Mucosa of stomach (tissue), 1 donor: ENCODE results near the gene SERINC5.
"Not testable (repeated sequence)": the region's sequence is repeated elsewhere in the genome, so short reads cannot be mapped to it uniquely, and the experiment has no call there.

Experiments
- H3K27me3 ChIP-seq: one replicate; pipeline ENCODE4 v1.7.0; 2013; ENCODE audit warnings: mild to moderate bottlenecking, low read length; ENCODE audit not compliant: control insufficient read depth, insufficient read depth
- H3K36me3 ChIP-seq: one replicate; pipeline ENCODE4 v1.7.0; 2013; ENCODE audit warnings: low read length; ENCODE audit not compliant: control insufficient read depth, insufficient read depth
- H3K4me1 ChIP-seq: one replicate; pipeline ENCODE4 v1.7.0; 2013; ENCODE audit warnings: mild to moderate bottlenecking, low read length; ENCODE audit not compliant: control insufficient read depth, insufficient read depth
- H3K4me3 ChIP-seq: one replicate; pipeline ENCODE4 v1.7.0; 2013; ENCODE audit warnings: low read length
- H3K9ac ChIP-seq: one replicate; pipeline ENCODE4 v1.7.0; 2013; ENCODE audit warnings: mild to moderate bottlenecking, low read length, moderate library complexity
- H3K9me3 ChIP-seq: one replicate; pipeline ENCODE4 v1.7.0; 2013; ENCODE audit warnings: mild to moderate bottlenecking, low read length, moderate library complexity; ENCODE audit not compliant: control insufficient read depth
- donor health status: Pancreatic carcinoma.

The SERINC5 gene

GRCh38 chr5:80255811-80256712 lies at the start of gene SERINC5:
SERINC5 (minus strand) TSS chr5:80256048; CDS start chr5:80255922, 126 bp downstream.
- peak within 1 kb of the TSS; percentile 89 for H3K9ac ChIP-seq
- H3K9me3 ChIP-seq, result no peaks in the 10 kb centered on the region
- no peaks in the 10 kb centered on the region for H3K27me3 ChIP-seq
- peak within 1 kb of the TSS; percentile 96 for H3K4me3 ChIP-seq
- H3K4me1 ChIP-seq, result peaks cover 42% of the 10 kb centered on the region
- H3K36me3 ChIP-seq, result no peaks in the 10 kb centered on the region

DNA sequence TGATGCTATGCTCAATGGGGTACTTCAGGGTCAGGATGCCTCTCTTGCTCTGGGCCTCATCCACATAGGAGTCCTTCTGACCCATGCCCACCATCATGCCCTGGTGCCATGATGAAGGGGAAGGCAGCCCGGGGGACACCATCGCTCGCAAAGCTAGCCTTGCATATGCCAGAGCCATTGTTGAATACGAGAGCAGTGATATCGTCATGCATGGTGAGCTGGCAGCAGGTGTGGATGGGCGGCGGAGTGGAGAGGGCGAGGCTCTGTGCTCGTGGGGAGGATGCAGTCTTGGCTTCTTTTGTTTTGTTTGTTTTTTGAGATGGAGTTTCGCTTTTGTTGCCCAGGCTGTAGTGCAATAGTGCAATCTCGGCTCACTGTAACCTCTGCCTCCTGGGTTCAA lies 46.8 kb upstream of the SERINC5 start:
- H3K9me3 ChIP-seq, result no peaks in the 10 kb centered on the region
- H3K9ac ChIP-seq, result no peak overlapping the region
- no peaks in the 10 kb centered on the region for H3K4me1 ChIP-seq
- no peak overlapping the region for H3K4me3 ChIP-seq
- no peaks in the 10 kb centered on the region for H3K27me3 ChIP-seq
- no peaks in the 10 kb centered on the region for H3K36me3 ChIP-seq

GRCh38 chr5:80301342-80301741 lies 45.5 kb upstream of the SERINC5 start:
- H3K9ac ChIP-seq, H3K27me3 ChIP-seq, H3K9me3 ChIP-seq, H3K4me3 ChIP-seq, H3K4me1 ChIP-seq, H3K36me3 ChIP-seq: not testable (repeated sequence)

DNA sequence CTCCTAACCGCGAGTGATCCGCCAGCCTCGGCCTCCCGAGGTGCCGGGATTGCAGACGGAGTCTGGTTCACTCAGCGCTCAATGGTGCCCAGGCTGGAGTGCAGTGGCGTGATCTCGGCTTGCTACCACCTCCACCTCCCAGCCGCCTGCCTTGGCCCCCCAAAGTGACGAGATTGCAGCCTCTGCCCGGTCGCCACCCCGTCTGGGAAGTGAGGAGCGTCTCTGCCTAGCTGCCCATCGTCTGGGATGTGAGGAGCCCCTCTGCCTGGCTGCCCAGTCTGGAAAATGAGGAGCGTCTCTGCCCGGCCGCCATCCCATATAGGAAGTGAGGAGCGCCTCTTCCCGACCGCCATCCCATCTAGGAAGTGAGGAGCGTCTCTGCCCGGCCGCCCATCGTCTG lies 44.9 kb upstream of the SERINC5 start:
- not testable (repeated sequence) for H3K36me3 ChIP-seq, H3K9ac ChIP-seq, H3K4me1 ChIP-seq, H3K27me3 ChIP-seq, H3K4me3 ChIP-seq, H3K9me3 ChIP-seq

DNA sequence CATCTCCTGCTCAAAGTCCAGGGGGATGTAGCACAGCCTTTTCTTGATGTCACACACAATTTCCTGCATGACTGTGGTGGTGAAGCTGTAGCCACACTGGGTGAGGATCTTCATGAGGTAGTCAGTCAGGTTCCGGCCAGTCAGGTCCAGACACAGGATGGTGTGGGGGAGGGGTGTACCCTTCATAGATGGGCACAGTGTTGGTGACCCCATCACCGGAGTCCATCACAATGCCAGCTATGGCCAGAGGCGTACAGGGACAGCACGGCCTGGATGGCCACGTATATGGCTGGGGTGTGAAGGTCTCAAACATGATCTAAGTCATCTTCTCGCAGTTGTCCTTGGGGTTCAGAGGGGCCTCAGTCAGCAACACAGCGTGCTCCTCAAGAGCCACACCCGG lies 44.3 kb upstream of the SERINC5 start:
- Histone ChIP-seq H3K9ac (no peak overlapping the region), H3K36me3 (no peaks in the 10 kb centered on the region), H3K27me3 (no peaks in the 10 kb centered on the region), H3K4me3 (no peak overlapping the region), H3K9me3 (no peaks in the 10 kb centered on the region), H3K4me1 (no peaks in the 10 kb centered on the region)

GRCh38 chr5:80299601-80300000 lies 43.8 kb upstream of the SERINC5 start:
- Histone ChIP-seq H3K27me3 (no peaks in the 10 kb centered on the region), H3K9me3 (no peaks in the 10 kb centered on the region), H3K9ac (no peak overlapping the region), H3K4me3 (no peak overlapping the region), H3K4me1 (no peaks in the 10 kb centered on the region), H3K36me3 (no peaks in the 10 kb centered on the region)

- Histone ChIP-seq H3K4me1 (no peaks in the 10 kb centered on the region), H3K27me3 (no peaks in the 10 kb centered on the region), H3K4me3 (no peak overlapping the region), H3K9me3 (no peaks in the 10 kb centered on the region), H3K9ac (no peak overlapping the region), H3K36me3 (no peaks in the 10 kb centered on the region)
Measured at GRCh38 chr5:80296121-80296520, 40.3 kb upstream of the SERINC5 start.

DNA sequence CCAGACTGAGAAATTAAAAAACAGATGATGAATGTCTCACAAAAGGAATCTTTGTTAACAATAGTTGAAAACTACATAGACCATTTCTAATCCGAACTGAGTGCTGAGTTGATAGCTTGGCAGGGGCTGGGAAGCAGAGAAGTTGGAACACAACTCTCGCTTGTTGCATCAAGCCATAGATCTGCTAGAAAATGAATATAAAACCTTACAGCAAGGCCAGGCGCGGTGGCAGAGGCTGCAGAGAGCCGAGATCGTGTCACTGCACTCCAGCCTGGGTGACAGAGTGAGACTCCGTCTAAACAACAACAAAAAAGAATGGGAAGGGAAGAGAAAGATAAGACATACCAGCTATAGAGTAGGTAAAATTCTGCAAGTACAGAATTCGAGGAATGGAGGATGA lies 35.9 kb upstream of the SERINC5 start:
- H3K36me3 ChIP-seq, result no peaks in the 10 kb centered on the region
- H3K9ac ChIP-seq, result no peak overlapping the region
- H3K27me3 ChIP-seq, result no peaks in the 10 kb centered on the region
- no peaks in the 10 kb centered on the region for H3K4me1 ChIP-seq
- no peak overlapping the region for H3K4me3 ChIP-seq
- no peaks in the 10 kb centered on the region for H3K9me3 ChIP-seq

- H3K27me3 ChIP-seq, result no peaks in the 10 kb centered on the region
- H3K4me1 ChIP-seq, result no peaks in the 10 kb centered on the region
- H3K9ac ChIP-seq, result no peak overlapping the region
- H3K36me3 ChIP-seq, result no peaks in the 10 kb centered on the region
- H3K4me3 ChIP-seq, result no peak overlapping the region
- no peaks in the 10 kb centered on the region for H3K9me3 ChIP-seq
Measured at GRCh38 chr5:80289320-80289719, 33.5 kb upstream of the SERINC5 start.

DNA sequence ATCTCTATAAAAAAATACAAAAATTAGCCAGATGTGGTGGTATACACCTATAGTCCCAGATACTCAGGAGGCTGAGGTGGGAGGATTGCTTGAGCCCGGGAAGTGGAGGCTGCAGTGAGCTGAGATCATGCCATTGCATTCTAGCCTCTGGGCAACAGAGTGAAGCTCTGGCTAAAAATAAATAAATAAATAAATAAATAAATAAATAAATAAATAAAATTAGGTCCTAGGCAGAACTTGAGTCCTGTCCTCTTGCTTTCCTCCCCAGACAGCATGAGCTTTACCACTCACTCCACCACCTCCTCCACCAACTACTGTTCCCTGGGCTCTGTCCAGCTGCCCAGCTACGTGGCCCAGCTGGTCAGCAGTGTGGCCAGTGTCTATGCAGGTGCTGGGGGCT lies 32.3 kb upstream of the SERINC5 start:
- Histone ChIP-seq H3K4me3 (no peak overlapping the region), H3K36me3 (no peaks in the 10 kb centered on the region)

GRCh38 chr5:80284720-80285119 lies 28.9 kb upstream of the SERINC5 start:
- no peaks in the 10 kb centered on the region for H3K4me1 ChIP-seq
- H3K27me3 ChIP-seq, result no peaks in the 10 kb centered on the region
- no peaks in the 10 kb centered on the region for H3K9me3 ChIP-seq
- H3K36me3 ChIP-seq, result no peaks in the 10 kb centered on the region
- no peak overlapping the region for H3K4me3 ChIP-seq
- H3K9ac ChIP-seq, result no peak overlapping the region

More for the DNA sequence above, 32.3 kb upstream of the SERINC5 start:
- no peaks in the 10 kb centered on the region for H3K27me3 ChIP-seq
- H3K9ac ChIP-seq, result no peak overlapping the region
- H3K4me1 ChIP-seq, result no peaks in the 10 kb centered on the region
- H3K9me3 ChIP-seq, result no peaks in the 10 kb centered on the region

GRCh38 chr5:80283360-80283759 lies 27.5 kb upstream of the SERINC5 start:
- no peaks in the 10 kb centered on the region for H3K9me3 ChIP-seq
- H3K27me3 ChIP-seq, result no peaks in the 10 kb centered on the region
- H3K36me3 ChIP-seq, result no peaks in the 10 kb centered on the region
- H3K4me3 ChIP-seq, result no peak overlapping the region
- no peaks in the 10 kb centered on the region for H3K4me1 ChIP-seq
- H3K9ac ChIP-seq, result no peak overlapping the region
